Endothelial cell of hepatic sinusoid (primary cell): ENCODE measurements around the gene AIP.

Source experiments
- in situ Hi-C: cut with HindIII; loops from 2 replicates; pipeline ENCODE4 v1.10.0; 2017; ENCODE audit warnings: low sequenced_read_pairs

The AIP gene

DNA sequence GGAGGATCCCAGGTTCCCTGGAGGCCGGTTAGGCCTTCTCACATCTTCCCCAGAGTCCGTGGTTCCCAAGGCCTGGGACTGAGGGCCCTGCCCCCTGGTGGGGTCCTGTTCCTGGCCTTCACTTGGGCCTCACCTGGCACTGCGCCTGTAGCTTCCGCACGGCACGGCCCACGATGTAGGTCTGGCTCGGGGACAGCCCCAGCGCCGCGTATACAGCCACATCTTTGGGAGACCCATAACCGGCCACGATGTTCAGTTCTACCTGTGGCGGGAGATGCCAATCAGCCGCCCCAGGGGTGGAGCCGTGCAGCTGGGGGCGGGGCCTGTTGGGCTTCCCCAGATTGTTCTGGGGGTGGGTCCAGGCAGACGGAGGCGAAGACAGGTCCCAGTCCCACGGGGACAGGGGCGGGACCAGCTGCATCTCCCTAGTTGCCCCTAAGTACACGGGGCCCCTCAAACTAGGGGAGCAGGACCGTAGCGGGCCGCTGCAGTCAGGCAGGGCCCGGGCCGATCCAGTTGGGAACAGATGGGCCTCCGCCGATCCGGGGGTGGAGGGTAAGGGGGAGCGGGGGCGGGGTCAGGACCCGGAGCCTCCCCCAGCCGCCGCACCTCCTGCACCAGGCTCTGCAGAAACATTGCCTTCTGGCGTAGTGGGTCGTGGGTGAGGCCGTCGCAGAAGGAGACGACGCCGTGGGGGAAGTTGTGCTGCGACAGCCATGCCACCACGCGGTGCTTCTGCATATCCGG is 10.1 kb downstream of the AIP start:
- in situ Hi-C loops = no loop called here

- in situ Hi-C loops = no loop called here
Observed at GRCh38 chr11:67493548-67494370, 10.9 kb downstream of the AIP start.

DNA sequence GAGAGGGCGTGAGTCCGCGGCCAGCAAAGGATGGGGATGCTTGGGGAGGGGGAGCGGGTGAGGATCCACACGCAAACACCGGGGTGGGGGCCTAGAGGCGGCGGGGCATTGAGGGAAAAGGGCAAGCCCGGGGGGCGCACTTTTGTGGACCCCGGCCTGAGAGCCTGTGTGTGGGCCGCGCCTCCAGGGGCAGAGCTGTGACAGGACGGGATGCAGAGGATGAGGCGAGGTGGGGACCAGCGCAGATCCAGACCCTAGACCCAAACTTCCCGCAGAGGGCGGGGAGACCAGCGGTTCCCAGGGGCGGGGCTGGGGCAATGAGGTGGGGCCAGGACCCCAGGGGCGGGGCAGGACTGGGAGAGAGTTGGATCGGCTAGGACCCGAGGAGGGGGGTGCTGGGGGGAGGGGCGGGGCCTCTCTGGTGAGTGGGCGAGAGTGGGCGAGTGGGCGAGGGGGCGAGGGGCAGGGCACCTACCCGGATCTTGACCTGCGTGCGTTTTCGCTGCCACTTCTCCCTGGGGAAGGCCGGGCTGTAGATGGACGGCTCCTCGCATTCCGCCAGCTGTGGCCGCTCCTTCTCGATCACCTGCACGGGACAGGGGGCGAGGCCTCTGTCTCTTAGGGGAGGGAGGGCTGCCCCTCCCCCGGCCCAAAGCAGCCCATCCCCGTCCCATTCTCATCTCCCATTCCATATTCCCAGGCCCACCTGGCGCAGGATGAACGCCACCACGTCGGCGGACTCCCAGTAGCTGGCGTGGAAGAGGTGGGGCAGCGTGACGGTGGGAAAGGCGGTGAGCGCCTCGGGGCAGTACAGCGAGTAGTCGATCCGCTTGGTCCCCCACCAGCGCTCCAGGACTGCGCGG is 11.8 kb downstream of the AIP start:
- in situ Hi-C loops = no loop called here

- in situ Hi-C loops = no loop called here
Observed at GRCh38 chr11:67495234-67496005, 12.6 kb downstream of the AIP start.

- in situ Hi-C loops = no loop called here
Observed at GRCh38 chr11:67496113-67496512, 13.3 kb downstream of the AIP start.

- in situ Hi-C loops = no loop called here
Observed at GRCh38 chr11:67497656-67498291, 14.9 kb downstream of the AIP start.

DNA sequence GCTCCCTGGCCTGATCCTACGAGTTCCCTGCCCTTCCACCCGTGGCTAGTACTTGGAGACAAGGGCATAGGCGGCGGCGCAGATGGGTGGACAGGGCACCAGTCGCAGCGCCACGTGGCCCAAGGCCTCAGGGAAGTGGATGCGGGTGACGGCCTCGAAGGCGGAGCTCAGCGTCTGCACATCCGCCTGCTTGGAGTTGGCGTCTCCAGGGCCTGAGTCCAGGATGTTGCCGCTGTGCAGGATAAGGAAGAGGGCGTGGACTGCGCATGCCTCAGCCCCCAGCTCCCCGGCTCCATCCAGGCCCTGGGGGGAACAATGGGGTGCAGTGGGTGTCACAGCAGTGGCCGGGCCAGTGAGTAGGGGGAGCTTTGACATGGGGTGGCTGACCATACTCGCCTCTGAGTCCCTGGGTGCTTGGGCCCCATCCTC is 15.7 kb downstream of the AIP start:
- in situ Hi-C loops = no loop called here

GRCh38 chr11:67499808-67500483 is 17.1 kb downstream of the AIP start:
- in situ Hi-C loops = no loop called here

DNA sequence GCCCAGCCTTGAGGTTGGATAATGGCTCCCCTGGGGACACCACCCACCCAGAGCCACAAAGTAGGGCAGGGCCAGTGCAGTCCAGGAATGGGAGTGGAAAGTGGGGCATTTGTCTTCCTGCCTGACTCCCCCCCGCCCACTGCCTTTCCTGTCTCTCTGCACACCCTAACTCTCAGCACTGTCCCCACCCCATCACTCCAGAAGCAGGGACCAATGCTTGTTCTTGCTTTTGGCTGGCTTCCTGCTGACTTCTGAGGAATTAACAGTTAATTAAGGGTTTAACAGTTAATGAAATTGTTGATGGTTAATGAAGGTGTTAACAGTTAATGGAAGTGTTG is 17.6 kb downstream of the AIP start:
- in situ Hi-C loops = no loop called here

- in situ Hi-C loops = no loop called here
Observed at GRCh38 chr11:67500831-67501715, 18.2 kb downstream of the AIP start.

GRCh38 chr11:67501854-67502253 is 19.0 kb downstream of the AIP start:
- in situ Hi-C loops = no loop called here

DNA sequence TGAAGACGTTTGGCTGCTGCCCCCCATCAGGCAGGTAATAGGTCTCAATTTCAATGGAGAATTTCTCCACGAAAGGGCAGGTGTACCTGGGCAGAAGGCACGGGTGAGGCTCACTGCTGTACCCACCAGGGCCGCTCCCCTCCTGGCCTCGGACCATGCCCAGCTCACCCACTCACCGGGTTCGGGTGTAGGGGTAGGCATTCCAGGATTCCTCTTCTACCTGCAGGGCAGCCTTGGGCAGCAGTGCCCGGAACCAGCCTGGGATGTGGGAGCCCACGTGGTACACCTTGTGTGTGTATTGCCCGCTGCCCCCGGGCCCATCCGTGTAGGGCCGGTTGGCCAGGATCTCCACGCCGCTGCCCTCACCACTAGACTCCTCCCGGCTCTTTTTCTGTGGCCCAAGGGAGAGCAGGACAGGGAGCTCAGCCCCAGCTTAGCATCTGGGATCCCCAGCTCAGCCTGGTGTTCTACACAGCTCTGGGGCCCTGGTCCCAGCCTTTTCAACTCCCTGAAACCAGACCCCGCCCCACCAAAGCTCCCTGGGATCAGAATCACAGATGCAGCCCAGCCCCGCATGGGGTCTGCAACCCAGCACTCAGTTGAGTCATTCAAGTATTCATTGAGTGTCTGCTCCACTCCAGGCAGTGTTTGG is 19.6 kb downstream of the AIP start:
- in situ Hi-C loops = no loop called here

DNA sequence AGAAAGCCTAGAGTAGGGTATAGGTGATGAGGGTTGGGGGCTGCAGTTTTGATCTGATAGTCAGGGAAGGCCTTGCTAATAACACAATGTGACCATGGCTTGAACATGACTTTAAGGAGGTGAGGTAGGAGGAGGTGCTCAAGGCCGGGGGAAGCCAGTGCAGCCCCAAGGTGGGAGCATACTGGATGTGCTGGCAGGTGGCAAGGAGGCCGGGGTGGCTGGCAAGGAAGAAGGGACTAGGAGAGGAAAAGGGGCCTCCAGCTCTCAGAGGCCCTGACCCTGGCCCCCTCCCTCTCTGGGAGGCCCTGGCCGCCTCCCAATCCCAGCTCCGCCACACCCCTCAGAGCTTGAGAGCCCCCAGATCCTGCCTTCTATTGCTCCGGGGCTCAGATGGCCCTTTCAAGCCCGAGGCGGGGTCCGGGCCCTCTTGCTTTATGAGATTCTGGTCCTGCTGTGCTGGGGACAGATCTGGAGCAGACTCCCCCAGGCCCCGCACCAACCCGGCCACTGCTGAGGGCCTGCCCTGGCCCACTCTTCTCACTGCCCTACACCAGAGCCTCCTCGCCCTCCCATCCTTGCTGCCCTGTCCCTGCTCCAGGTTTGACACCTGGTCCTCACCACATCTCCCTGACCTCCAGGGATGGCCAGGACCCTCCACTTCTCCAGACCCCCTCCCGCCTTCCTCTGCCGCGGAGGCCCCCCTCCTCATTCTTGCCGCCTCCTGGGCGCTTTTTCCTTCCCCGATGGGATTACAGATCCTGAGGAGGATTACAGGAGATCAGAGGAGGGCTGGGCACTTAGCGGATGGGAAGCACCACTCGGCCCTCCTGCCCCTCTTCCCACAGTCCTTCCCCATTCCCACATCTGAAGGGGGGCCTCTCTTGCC is 20.5 kb downstream of the AIP start:
- in situ Hi-C loops = no loop called here

- in situ Hi-C loops = no loop called here
Observed at GRCh38 chr11:67504005-67504949, 21.5 kb downstream of the AIP start.

DNA sequence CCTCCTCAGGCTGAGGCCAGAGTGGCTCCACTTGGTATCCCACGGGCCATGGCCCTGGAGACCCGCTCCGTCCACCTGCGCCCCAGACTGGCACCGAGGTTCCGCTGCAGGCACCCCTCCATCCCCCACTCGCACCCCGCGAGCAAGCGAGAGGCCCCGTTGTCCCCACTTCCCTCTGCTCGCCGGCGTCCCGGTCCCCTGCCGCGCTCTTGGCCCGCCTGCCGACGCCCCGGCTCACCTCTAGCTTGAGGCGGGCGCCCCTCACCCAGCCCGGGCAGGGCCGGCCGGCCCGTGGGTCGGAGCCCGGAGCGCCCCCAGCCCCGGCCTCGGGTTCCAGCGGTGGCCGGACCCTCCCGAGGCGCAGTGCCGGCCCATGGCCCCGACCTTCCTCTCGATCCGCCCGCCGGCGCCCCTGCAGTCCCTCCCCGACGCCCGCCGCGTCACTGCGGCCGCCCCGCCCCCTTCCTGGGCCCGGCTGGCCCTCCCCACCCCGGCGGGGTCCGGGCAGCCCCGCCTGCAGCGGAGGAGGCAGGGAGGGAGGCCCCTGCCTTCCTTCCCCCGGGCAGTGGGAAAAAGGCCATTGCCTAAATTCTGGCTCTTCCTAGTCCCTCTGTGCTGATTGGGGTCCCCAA is 22.2 kb downstream of the AIP start, which contains the start of gene PITPNM1:
Gene PITPNM1, minus strand, starts transcription at position 414 of the 632 bp plus-strand sequence. CDS start 1,183 bp downstream, outside the sequence.
- in situ Hi-C loops = no loop called here
